Body of pancreas (tissue), 4 donors: ENCODE results near the gene CEP112. TPM values are rescaled to one million over a fixed set of nuclear protein-coding genes. Genes with fewer than 3 reads are reported as not detected.

Experiments
- ATAC-seq: fragments of 150-250 bp; one replicate; pipeline ENCODE4 v1.9.1; 2016
- DNase-seq, 4 donors: peaks; one replicate each; pipeline ENCODE4 v3.0.0-alpha.2; 2019
- H3K27ac ChIP-seq, 4 donors: fragments of 200-600 bp; sonication (generic); 1 replicate in 3 of 4; 2 replicates in 1 of 4; pipeline versions ENCODE4 v1.5.1 to v1.6.1; 2016 to 2019; ENCODE audit warnings: mild to moderate bottlenecking in 1 of 4, mixed read lengths in 1 of 4, moderate library complexity in 1 of 4
- H3K27me3 ChIP-seq, 2 donors: fragments of 200-600 bp; sonication (generic); one replicate each; pipeline ENCODE4 v1.6.0; 2016; ENCODE audit warnings: mild to moderate bottlenecking in 1 of 2
- H3K36me3 ChIP-seq, 2 donors: fragments of 200-600 bp; sonication (generic); replicated peaks in 1 of 2; 2 replicates each; pipeline ENCODE4 v1.5.1; 2016; ENCODE audit warnings: low read depth in 2 of 2; ENCODE audit not compliant: insufficient read depth in 1 of 2
- H3K4me1 ChIP-seq: fragments of 200-600 bp; sonication (generic); one replicate; pipeline ENCODE4 v1.6.0; 2016
- H3K4me3 ChIP-seq, 2 donors: fragments of 200-600 bp; sonication (generic); 1 replicate in 1 of 2; 2 replicates in 1 of 2; pipeline ENCODE4 v1.5.1; 2016 to 2019
- H3K9me3 ChIP-seq, 3 donors: fragments of 200-600 bp; sonication (generic); 1 replicate in 2 of 3; 2 replicates in 1 of 3; pipeline ENCODE4 v1.5.1; 2016
- POLR2A ChIP-seq, 3 donors: fragments of 450-650 bp; IDR thresholded peaks; one replicate each; pipeline ENCODE4 v1.6.1; 2016; ENCODE audit warnings: antibody characterized with exemption in 3 of 3, mild to moderate bottlenecking in 2 of 3
- WGBS, 2 donors: methylation state at CpG; one replicate each; pipeline ENCODE4 v1.1.5; 2017; 5-methylcytosine and 5-hydroxymethylcytosine counted together
- intact Hi-C: fragments of 100-400 bp; cut with DNase I; formaldehyde crosslinking; loops from one replicate; pipeline ENCODE4 v1.15.1; 2023
- total RNA-seq, 2 donors: library from RNA; depleted of rRNA; stranded (reverse); fragments of >200 nt; gene quantifications; one replicate each; pipeline ENCODE4 v1.1.0, GENCODE V29; 2016
- TF ChIP-seq, protein P1 (sequence below), 7 experiments: fragments of 450-650 bp in 4 of 7; fragments of 200-600 bp in 3 of 7; sonication (generic) in 3 of 7; IDR thresholded peaks; one replicate each; pipeline ENCODE4 v1.5.1; 2016 to 2019; ENCODE audit warnings: antibody characterized with exemption in 7 of 7

CEP112 gene
- total RNA-seq, 2 donors from 2014 or later: 5.2 to 10.2 TPM

DNA sequence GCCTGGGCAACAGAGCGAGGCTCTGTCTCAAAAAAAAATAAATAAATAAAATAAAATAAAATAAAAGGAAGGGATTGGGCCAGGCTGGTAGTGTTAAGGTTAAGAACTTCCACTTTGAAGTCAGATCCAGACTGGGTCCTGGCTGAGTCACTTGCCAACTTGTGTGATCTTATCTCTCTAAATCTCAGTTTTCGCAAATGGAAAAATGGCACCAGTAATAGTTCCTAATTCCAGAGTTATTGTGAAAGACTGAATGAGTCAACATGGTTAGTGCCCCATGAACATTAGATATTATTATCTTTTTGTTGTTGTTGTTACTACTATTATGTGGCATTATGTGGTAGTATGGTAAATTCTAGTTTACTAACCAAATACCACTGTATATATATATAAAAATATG lies 442.5 kb downstream of the CEP112 start:
- no peaks in the 10 kb centered on the region for H3K36me3 ChIP-seq
- no peak overlapping the region for H3K27ac ChIP-seq
- peaks cover 16% of the 10 kb centered on the region for H3K4me1 ChIP-seq
- no peaks in the 10 kb centered on the region for H3K9me3 ChIP-seq
- no peak for DNase-seq
- no peaks in the 10 kb centered on the region for H3K27me3 ChIP-seq
- 72 to 81% methylated on average over 2 of the region's 2 CpGs for WGBS, 2 donors
- H3K4me3 ChIP-seq: no peak overlapping the region
- ATAC-seq: no peak
- intact Hi-C loops: no loop called here
- no peak for TF ChIP-seq POLR2A (IDR thresholded peaks at IDR 0.05)
- TF ChIP-seq, protein P1, sequence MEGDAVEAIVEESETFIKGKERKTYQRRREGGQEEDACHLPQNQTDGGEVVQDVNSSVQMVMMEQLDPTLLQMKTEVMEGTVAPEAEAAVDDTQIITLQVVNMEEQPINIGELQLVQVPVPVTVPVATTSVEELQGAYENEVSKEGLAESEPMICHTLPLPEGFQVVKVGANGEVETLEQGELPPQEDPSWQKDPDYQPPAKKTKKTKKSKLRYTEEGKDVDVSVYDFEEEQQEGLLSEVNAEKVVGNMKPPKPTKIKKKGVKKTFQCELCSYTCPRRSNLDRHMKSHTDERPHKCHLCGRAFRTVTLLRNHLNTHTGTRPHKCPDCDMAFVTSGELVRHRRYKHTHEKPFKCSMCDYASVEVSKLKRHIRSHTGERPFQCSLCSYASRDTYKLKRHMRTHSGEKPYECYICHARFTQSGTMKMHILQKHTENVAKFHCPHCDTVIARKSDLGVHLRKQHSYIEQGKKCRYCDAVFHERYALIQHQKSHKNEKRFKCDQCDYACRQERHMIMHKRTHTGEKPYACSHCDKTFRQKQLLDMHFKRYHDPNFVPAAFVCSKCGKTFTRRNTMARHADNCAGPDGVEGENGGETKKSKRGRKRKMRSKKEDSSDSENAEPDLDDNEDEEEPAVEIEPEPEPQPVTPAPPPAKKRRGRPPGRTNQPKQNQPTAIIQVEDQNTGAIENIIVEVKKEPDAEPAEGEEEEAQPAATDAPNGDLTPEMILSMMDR (IDR thresholded peaks at IDR 0.05): no peak

DNA sequence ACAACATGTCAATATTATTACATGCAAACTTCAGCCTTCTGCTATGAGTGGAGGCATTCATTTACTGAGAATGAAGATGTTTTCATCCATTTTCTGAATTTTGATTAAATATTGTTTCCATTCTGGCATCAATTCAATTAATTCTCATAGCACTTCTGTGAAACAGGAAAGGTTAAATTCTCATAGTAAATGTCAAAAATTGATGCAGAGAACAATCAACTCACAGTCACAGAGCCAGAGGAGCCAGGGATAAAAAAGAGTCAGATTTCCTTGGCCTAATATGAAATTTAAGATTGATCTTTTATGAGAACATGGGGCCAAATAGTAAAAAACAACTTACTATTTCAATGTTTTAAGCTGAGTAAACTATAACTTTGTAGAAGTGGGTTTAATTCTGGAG lies 446.7 kb downstream of the CEP112 start:
- no peak for DNase-seq
- no peaks in the 10 kb centered on the region for H3K9me3 ChIP-seq
- H3K27ac ChIP-seq: no peak overlapping the region
- H3K4me1 ChIP-seq: peaks cover 5% of the 10 kb centered on the region
- intact Hi-C loops: no loop called here
- H3K27me3 ChIP-seq: no peaks in the 10 kb centered on the region
- ATAC-seq: no peak
- H3K4me3 ChIP-seq: no peak overlapping the region
- no peaks in the 10 kb centered on the region for H3K36me3 ChIP-seq
- TF ChIP-seq, protein P1 (IDR thresholded peaks at IDR 0.05): no peak
- TF ChIP-seq POLR2A (IDR thresholded peaks at IDR 0.05): no peak

GRCh38 chr17:65743308-65743655 lies 448.7 kb downstream of the CEP112 start:
- H3K9me3 ChIP-seq: no peaks in the 10 kb centered on the region
- H3K36me3 ChIP-seq: no peaks in the 10 kb centered on the region
- no peak overlapping the region for H3K27ac ChIP-seq
- ATAC-seq (no peak), DNase-seq (no peak)
- no peak overlapping the region for H3K4me3 ChIP-seq
- intact Hi-C loops: no loop called here
- H3K4me1 ChIP-seq: no peaks in the 10 kb centered on the region
- no peak for TF ChIP-seq POLR2A (IDR thresholded peaks at IDR 0.05)
- TF ChIP-seq, protein P1 (IDR thresholded peaks at IDR 0.05): no peak
- 63 to 68% methylated on average over 1 of the region's 1 CpG for WGBS, 2 donors
- H3K27me3 ChIP-seq: no peaks in the 10 kb centered on the region

GRCh38 chr17:65742403-65743307 lies 449.3 kb downstream of the CEP112 start:
- no peaks in the 10 kb centered on the region for H3K36me3 ChIP-seq
- no peaks in the 10 kb centered on the region for H3K9me3 ChIP-seq
- intact Hi-C loops: no loop called here
- DNase-seq (peak in 1 of 4 donors; percentile 8), ATAC-seq (no peak)
- WGBS, 2 donors: 75 to 78% methylated on average over 6 of the region's 6 CpGs
- no peaks in the 10 kb centered on the region for H3K4me1 ChIP-seq
- no peak overlapping the region for H3K27ac ChIP-seq
- H3K4me3 ChIP-seq: no peak overlapping the region
- TF ChIP-seq, protein P1 (IDR thresholded peaks at IDR 0.05): no peak
- TF ChIP-seq POLR2A (IDR thresholded peaks at IDR 0.05): no peak
- no peaks in the 10 kb centered on the region for H3K27me3 ChIP-seq

GRCh38 chr17:65741710-65742109 lies 450.2 kb downstream of the CEP112 start:
- Histone ChIP-seq H3K4me3 (no peak overlapping the region), H3K27ac (no peak overlapping the region), H3K9me3 (no peaks in the 10 kb centered on the region), H3K27me3 (no peaks in the 10 kb centered on the region), H3K4me1 (no peaks in the 10 kb centered on the region), H3K36me3 (no peaks in the 10 kb centered on the region)
- intact Hi-C loops: no loop called here
- WGBS, 2 donors: 53 to 59% methylated on average over 1 of the region's 1 CpG
- DNase-seq (no peak), ATAC-seq (no peak)
- no peak for TF ChIP-seq POLR2A (IDR thresholded peaks at IDR 0.05)
